GM12873 (cell line): ENCODE data around the gene GP1BB.

Experiments used
- TF ChIP-seq, protein P1 (sequence below): IDR thresholded peaks from 2 replicates; pipeline ENCODE4 v1.5.1; 2012; ENCODE audit warnings: low read depth, mild to moderate bottlenecking, moderate library complexity, low read length, control low read depth; ENCODE audit not compliant: insufficient read depth; ENCODE audit errors: missing control alignments

Gene GP1BB

DNA sequence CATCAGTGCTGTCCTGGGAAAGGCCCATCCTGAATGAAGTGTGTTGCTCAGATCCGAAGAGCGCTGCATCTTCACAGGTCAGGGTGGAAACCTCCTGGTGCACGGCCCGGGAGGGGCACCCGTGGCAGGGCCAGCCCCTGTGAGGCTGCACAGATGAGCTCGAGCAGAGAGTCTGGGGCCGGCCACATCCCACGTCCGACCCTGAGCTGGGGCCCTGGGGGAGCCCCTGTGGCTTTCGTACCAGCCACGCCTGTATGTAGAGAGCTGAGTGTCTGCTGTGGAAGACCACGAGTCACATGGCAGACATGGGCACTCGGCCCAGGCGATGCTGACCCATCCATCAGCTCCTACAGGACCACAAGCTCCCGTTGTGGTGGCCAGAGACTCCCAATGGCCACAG is 33.9 kb upstream of the GP1BB start:
- TF ChIP-seq, protein P1, sequence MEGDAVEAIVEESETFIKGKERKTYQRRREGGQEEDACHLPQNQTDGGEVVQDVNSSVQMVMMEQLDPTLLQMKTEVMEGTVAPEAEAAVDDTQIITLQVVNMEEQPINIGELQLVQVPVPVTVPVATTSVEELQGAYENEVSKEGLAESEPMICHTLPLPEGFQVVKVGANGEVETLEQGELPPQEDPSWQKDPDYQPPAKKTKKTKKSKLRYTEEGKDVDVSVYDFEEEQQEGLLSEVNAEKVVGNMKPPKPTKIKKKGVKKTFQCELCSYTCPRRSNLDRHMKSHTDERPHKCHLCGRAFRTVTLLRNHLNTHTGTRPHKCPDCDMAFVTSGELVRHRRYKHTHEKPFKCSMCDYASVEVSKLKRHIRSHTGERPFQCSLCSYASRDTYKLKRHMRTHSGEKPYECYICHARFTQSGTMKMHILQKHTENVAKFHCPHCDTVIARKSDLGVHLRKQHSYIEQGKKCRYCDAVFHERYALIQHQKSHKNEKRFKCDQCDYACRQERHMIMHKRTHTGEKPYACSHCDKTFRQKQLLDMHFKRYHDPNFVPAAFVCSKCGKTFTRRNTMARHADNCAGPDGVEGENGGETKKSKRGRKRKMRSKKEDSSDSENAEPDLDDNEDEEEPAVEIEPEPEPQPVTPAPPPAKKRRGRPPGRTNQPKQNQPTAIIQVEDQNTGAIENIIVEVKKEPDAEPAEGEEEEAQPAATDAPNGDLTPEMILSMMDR, result no peak

DNA sequence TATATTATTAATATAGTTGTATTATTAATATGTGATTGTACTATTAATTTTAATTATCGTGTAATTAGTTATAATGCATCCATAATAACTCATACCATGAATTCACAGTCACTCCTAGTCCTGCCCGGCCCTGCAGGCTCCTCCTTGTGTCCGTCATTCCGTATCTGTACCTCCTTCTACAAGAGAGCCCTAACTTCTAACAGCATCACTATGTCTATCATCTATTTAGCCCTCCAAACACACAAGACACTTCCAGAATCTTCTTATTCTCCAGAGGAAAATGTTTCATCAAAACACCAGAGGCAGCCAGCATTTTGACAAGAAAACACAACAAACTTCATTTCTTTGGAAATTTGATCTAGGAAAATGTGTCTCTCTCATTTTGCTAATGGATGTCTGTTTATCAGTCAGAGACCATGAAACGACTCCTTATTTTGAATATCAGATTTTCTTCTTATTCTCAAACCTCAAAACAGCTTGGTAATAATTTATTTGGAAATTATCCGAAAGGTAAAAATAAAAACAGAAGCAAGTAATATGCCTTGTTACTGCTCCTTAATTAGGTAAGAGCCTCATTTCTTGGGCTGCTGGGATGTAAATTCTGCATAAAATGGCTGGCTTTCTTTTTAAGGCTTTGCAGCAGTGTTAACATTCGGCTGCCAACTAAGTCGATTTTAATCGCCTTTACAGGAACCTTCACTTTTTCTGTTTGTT is 32.2 kb upstream of the GP1BB start:
- TF ChIP-seq, protein P1, result no peak

GRCh38 chr22:19691721-19692341 is 31.5 kb upstream of the GP1BB start:
- TF ChIP-seq, protein P1, result no peak

GRCh38 chr22:19693581-19693980 is 29.8 kb upstream of the GP1BB start:
- TF ChIP-seq, protein P1, result no peak

DNA sequence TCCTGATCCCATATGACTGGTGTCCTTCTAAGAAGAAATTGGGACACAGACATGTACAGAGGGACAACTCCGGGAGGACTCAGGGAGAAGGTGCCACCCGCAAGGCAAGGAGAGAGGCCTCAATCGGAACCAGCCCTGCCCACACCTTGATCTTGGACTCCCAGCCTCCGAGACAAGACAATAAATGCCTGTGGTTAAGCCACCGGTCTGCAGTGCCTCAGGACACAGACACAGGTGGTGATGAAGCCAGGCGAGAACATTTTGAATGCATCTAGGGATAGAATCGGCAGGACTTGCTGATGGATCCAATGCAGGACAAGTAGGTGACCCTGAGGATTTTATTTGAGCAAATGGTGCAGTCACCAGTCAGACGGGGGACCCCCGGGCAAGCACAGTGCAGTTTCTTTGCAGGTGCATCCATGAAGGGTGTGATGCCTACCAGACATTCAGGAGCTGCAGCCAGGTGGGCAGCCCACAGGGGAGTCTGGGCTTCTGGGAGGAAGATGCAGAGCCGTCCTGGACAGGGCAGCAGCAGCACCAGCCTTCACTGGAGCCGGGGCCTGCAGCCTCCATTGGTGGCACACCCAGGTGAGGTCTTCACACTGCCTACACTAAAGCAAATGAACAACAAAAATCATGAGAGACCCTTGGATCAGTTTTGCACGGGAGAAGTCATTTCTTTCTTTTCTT is 29.2 kb upstream of the GP1BB start:
- TF ChIP-seq, protein P1, result no peak

- TF ChIP-seq, protein P1, result no peak
Observed at GRCh38 chr22:19694696-19695095, 28.6 kb upstream of the GP1BB start.
